SU-DHL-6 (cell line): ENCODE results near the gene CENPC.
"Not testable (repeated sequence)": the region's sequence is repeated elsewhere in the genome, so short reads cannot be mapped to it uniquely, and the experiment has no call there.

Experiments
- H2AFZ ChIP-seq: fragments of 200-600 bp; sonication (generic); 2 replicates; pipeline ENCODE4 v1.6.1; 2014; ENCODE audit warnings: low read depth, mild to moderate bottlenecking, moderate library complexity, mixed read lengths, antibody characterized with exemption, low read length; ENCODE audit not compliant: severe bottlenecking
- H3F3A ChIP-seq: fragments of 200-600 bp; shearing (Covaris generic); 2 replicates; pipeline ENCODE4 v1.6.0; 2016; ENCODE audit warnings: antibody characterized with exemption, mild to moderate bottlenecking; ENCODE audit not compliant: insufficient read depth
- H3K27ac ChIP-seq: fragments of 200-600 bp; sonication (generic); 2 replicates; pipeline ENCODE4 v1.5.1; 2016; ENCODE audit warnings: low read depth, mild to moderate bottlenecking, low read length, moderate library complexity, mixed read lengths
- H3K27me3 ChIP-seq: fragments of 200-600 bp; sonication (generic), shearing (Covaris generic); 2 replicates; pipeline ENCODE4 v1.6.0; 2014; ENCODE audit warnings: mild to moderate bottlenecking, low read length
- H3K36me3 ChIP-seq: fragments of 200-600 bp; sonication (generic); 2 replicates; pipeline ENCODE4 v1.6.1; 2014; ENCODE audit warnings: mild to moderate bottlenecking, low read length, mixed read lengths
- H3K4me2 ChIP-seq: fragments of 300-600, 200-600 bp; shearing (Covaris generic), sonication (generic); 2 replicates; pipeline ENCODE4 v1.6.0; 2014; ENCODE audit warnings: low read length, low read depth, mild to moderate bottlenecking; ENCODE audit not compliant: poor library complexity, severe bottlenecking
- H3K4me3 ChIP-seq: fragments of 200-600 bp; sonication (generic); 2 replicates; pipeline ENCODE4 v1.5.1; 2014; ENCODE audit warnings: antibody characterized with exemption, low read length, mild to moderate bottlenecking, mixed read lengths; ENCODE audit not compliant: insufficient read depth, poor library complexity, severe bottlenecking
- H3K79me2 ChIP-seq: fragments of 200-600 bp; sonication (generic); 2 replicates; pipeline ENCODE4 v1.6.1; 2014; ENCODE audit warnings: mild to moderate bottlenecking, low read length, moderate library complexity; ENCODE audit not compliant: insufficient read depth
- H3K9ac ChIP-seq: fragments of 200-600 bp; sonication (generic); 2 replicates; pipeline ENCODE4 v1.7.0; 2014; ENCODE audit warnings: mild to moderate bottlenecking, low read length
- H3K9me2 ChIP-seq: fragments of 200-600 bp; sonication (generic); replicated peaks from 2 replicates; pipeline ENCODE4 v1.6.1; 2014; ENCODE audit warnings: low read length; ENCODE audit not compliant: insufficient read depth
- H3K9me3 ChIP-seq: fragments of 200-600 bp; sonication (generic); 2 replicates; pipeline ENCODE4 v1.6.1; 2014; ENCODE audit warnings: low read length, mixed read lengths; ENCODE audit not compliant: insufficient read depth
- H4K20me1 ChIP-seq: fragments of 200-600 bp; sonication (generic); 2 replicates; pipeline ENCODE4 v1.6.1; 2014; ENCODE audit warnings: low read depth, mild to moderate bottlenecking, antibody characterized with exemption, low read length, moderate library complexity, mixed read lengths
- CTCF ChIP-seq: fragments of 200-600 bp; sonication (generic); IDR thresholded peaks from one replicate; pipeline ENCODE4 v1.5.1; 2017; ENCODE audit warnings: antibody characterized with exemption, mild to moderate bottlenecking, low read length, moderate library complexity; ENCODE audit not compliant: insufficient read depth, poor library complexity, severe bottlenecking
- EZH2phosphoT487 ChIP-seq: fragments of 200-600 bp; sonication (generic), shearing (Covaris generic); conservative IDR thresholded peaks from 2 replicates; pipeline ENCODE4 v1.6.1; 2018; ENCODE audit warnings: mild to moderate bottlenecking, antibody characterized with exemption, low read length, moderate library complexity, mixed read lengths

CENPC gene

GRCh38 chr4:67554096-67554495, 8.8 kb upstream of the CENPC start:
- Histone ChIP-seq H4K20me1 (no peaks in the 10 kb centered on the region), H3K9me3 (no peaks in the 10 kb centered on the region), H3K4me3 (no peak overlapping the region), H3K4me2 (no peak overlapping the region), H3F3A (peaks cover 23% of the 10 kb centered on the region), H3K27me3 (no peaks in the 10 kb centered on the region), H3K9me2 (no peaks in the 10 kb centered on the region), H3K79me2 (peaks cover 6% of the 10 kb centered on the region), H3K9ac (no peak overlapping the region), H3K27ac (no peak overlapping the region), H2AFZ (no peak overlapping the region), H3K36me3 (no peaks in the 10 kb centered on the region)
- no peak for TF ChIP-seq CTCF
- no peak for TF ChIP-seq EZH2phosphoT487

GRCh38 chr4:67552146-67552792, 7.0 kb upstream of the CENPC start:
- peak overlapping the region; percentile 64 for H2AFZ ChIP-seq
- not testable (repeated sequence) for H3K9me3 ChIP-seq, H3K9me2 ChIP-seq, H4K20me1 ChIP-seq, H3K79me2 ChIP-seq, H3K36me3 ChIP-seq, H3K4me3 ChIP-seq, H3K27me3 ChIP-seq
- peak overlapping the region; percentile 46 for H3K4me2 ChIP-seq
- peak overlapping the region; percentile 26 for H3K9ac ChIP-seq
- H3F3A ChIP-seq = peaks cover 23% of the 10 kb centered on the region
- H3K27ac ChIP-seq = peak overlapping the region; percentile 95

- H3K27me3 ChIP-seq = no peaks in the 10 kb centered on the region
- H2AFZ ChIP-seq = no peak overlapping the region
- H3F3A ChIP-seq = peaks cover 23% of the 10 kb centered on the region
- H3K9me3 ChIP-seq = no peaks in the 10 kb centered on the region
- no peaks in the 10 kb centered on the region for H3K79me2 ChIP-seq
- H4K20me1 ChIP-seq = no peaks in the 10 kb centered on the region
- H3K4me3 ChIP-seq = peak overlapping the region; percentile 14
- peak overlapping the region; percentile 95 for H3K27ac ChIP-seq
- H3K36me3 ChIP-seq = no peaks in the 10 kb centered on the region
- no peaks in the 10 kb centered on the region for H3K9me2 ChIP-seq
- peak overlapping the region; percentile 75 for H3K4me2 ChIP-seq
- peak overlapping the region; percentile 44 for H3K9ac ChIP-seq
- TF ChIP-seq CTCF (no peak), EZH2phosphoT487 (no peak)
These were observed 5.6 kb upstream of the CENPC start for GRCh38 chr4:67550857-67551256.

GRCh38 chr4:67550451-67550850, 5.1 kb upstream of the CENPC start:
- no peaks in the 10 kb centered on the region for H3K79me2 ChIP-seq
- no peaks in the 10 kb centered on the region for H3K36me3 ChIP-seq
- no peak overlapping the region for H2AFZ ChIP-seq
- no peak for TF ChIP-seq EZH2phosphoT487
- no peaks in the 10 kb centered on the region for H3K9me3 ChIP-seq
- H3K9ac ChIP-seq = peak overlapping the region; percentile 44
- no peaks in the 10 kb centered on the region for H3K27me3 ChIP-seq
- H3F3A ChIP-seq = peaks cover 23% of the 10 kb centered on the region
- peak overlapping the region; percentile 14 for H3K4me3 ChIP-seq
- no peaks in the 10 kb centered on the region for H3K9me2 ChIP-seq
- H4K20me1 ChIP-seq = no peaks in the 10 kb centered on the region
- H3K4me2 ChIP-seq = peak overlapping the region; percentile 75
- H3K27ac ChIP-seq = peak overlapping the region; percentile 95
